Measurements from ENCODE around the gene MAP3K7CL. TPM values are rescaled to one million over a fixed set of nuclear protein-coding genes. Genes with fewer than 3 reads are reported as not detected.

Gene MAP3K7CL
- total RNA-seq, 1 donor from 2014 or later = 85.8 TPM

GRCh38 chr21:29186246-29186645 is 55.8 kb downstream of the MAP3K7CL start:
- no peak for DNase-seq (ENCODE audit: low spot score)
- intact Hi-C loops (cut with DNase I) = no loop called here

GRCh38 chr21:29187944-29188343 is 57.5 kb downstream of the MAP3K7CL start:
- intact Hi-C loops (cut with DNase I) = no loop called here
- no peak for DNase-seq (ENCODE audit: low spot score)

GRCh38 chr21:29189353-29189752 is 58.9 kb downstream of the MAP3K7CL start:
- intact Hi-C loops (cut with DNase I) = no loop called here
- no peak for DNase-seq (ENCODE audit: low spot score)

GRCh38 chr21:29190923-29191331 is 60.5 kb downstream of the MAP3K7CL start:
- no peak for DNase-seq (ENCODE audit: low spot score)
- intact Hi-C loops (cut with DNase I) = no loop called here

- intact Hi-C loops (cut with DNase I) = no loop called here
- no peak for DNase-seq (ENCODE audit: low spot score)
Observed at GRCh38 chr21:29193072-29193471, 62.6 kb downstream of the MAP3K7CL start.

- no peak for DNase-seq (ENCODE audit: low spot score)
- intact Hi-C loops (cut with DNase I) = no loop called here
Observed at GRCh38 chr21:29193901-29194300, 63.5 kb downstream of the MAP3K7CL start.

GRCh38 chr21:29194342-29194741 is 63.9 kb downstream of the MAP3K7CL start:
- DNase-seq (ENCODE audit: low spot score) = no peak
- intact Hi-C loops (cut with DNase I) = no loop called here

GRCh38 chr21:29194847-29195246 is 64.4 kb downstream of the MAP3K7CL start:
- intact Hi-C loops (cut with DNase I) = no loop called here
- no peak for DNase-seq (ENCODE audit: low spot score)

- peak; percentile 86 for DNase-seq (ENCODE audit: low spot score)
- intact Hi-C loops (cut with DNase I) = no loop called here
Observed at GRCh38 chr21:29195981-29196669, 65.7 kb downstream of the MAP3K7CL start.

- intact Hi-C loops (cut with DNase I) = no loop called here
- no peak for DNase-seq (ENCODE audit: low spot score)
Observed at GRCh38 chr21:29196670-29197191, 66.3 kb downstream of the MAP3K7CL start.

GRCh38 chr21:29201186-29201585 is 70.7 kb downstream of the MAP3K7CL start:
- DNase-seq (ENCODE audit: low spot score) = no peak
- intact Hi-C loops (cut with DNase I) = no loop called here

GRCh38 chr21:29205009-29205408 is 74.6 kb downstream of the MAP3K7CL start:
- DNase-seq (ENCODE audit: low spot score) = no peak
- intact Hi-C loops (cut with DNase I) = no loop called here

GRCh38 chr21:29205988-29206387 is 75.5 kb downstream of the MAP3K7CL start:
- DNase-seq (ENCODE audit: low spot score) = no peak

GRCh38 chr21:29206445-29206844 is 76.0 kb downstream of the MAP3K7CL start:
- no peak for DNase-seq (ENCODE audit: low spot score)
- intact Hi-C loops (cut with DNase I) = no loop called here

More at GRCh38 chr21:29205988-29206387, 75.5 kb downstream of the MAP3K7CL start:
- intact Hi-C loops (cut with DNase I) = no loop called here

- intact Hi-C loops (cut with DNase I) = no loop called here
- no peak for DNase-seq (ENCODE audit: low spot score)
Observed at GRCh38 chr21:29207201-29207600, 76.8 kb downstream of the MAP3K7CL start.

- intact Hi-C loops (cut with DNase I) = no loop called here
- DNase-seq (ENCODE audit: low spot score) = no peak
Observed at GRCh38 chr21:29208044-29208681, 77.7 kb downstream of the MAP3K7CL start.

- no peak for DNase-seq (ENCODE audit: low spot score)
- intact Hi-C loops (cut with DNase I) = no loop called here
Observed at GRCh38 chr21:29208682-29209059, 78.2 kb downstream of the MAP3K7CL start.

- intact Hi-C loops (cut with DNase I) = no loop called here
- no peak for DNase-seq (ENCODE audit: low spot score)
Observed at GRCh38 chr21:29209696-29210095, 79.3 kb downstream of the MAP3K7CL start.

- DNase-seq (ENCODE audit: low spot score) = no peak
- intact Hi-C loops (cut with DNase I) = no loop called here
Observed at GRCh38 chr21:29211205-29211604, 80.8 kb downstream of the MAP3K7CL start.

GRCh38 chr21:29212446-29212845 is 82.0 kb downstream of the MAP3K7CL start:
- no peak for DNase-seq (ENCODE audit: low spot score)
- intact Hi-C loops (cut with DNase I) = no loop called here
